Endometrium (tissue), 2 donors: ENCODE measurements around the gene DNAJC1.
A peak's percentile ranks its signal among the peaks of the same experiment; 100 is the strongest.
"Not testable (repeated sequence)": the region's sequence is repeated elsewhere in the genome, so short reads cannot be mapped to it uniquely, and the experiment has no call there.

Source experiments
- FAIRE-seq: peaks from 2 replicates; lab custom pipeline; 2012; peaks lifted over from hg19 to GRCh38; lab: Jason Lieb, UNC
- donor health status: control.
- donor health status: control.

Gene DNAJC1

GRCh38 chr10:21825345-21825744, 178.2 kb downstream of the DNAJC1 start:
- FAIRE-seq = no peak

GRCh38 chr10:21824409-21824808, 179.1 kb downstream of the DNAJC1 start:
- no peak for FAIRE-seq

- no peak for FAIRE-seq
Observed at GRCh38 chr10:21823617-21824016, 179.9 kb downstream of the DNAJC1 start.

- not testable (repeated sequence) for FAIRE-seq
Observed at GRCh38 chr10:21822273-21822672, 181.3 kb downstream of the DNAJC1 start.

GRCh38 chr10:21820952-21821351, 182.6 kb downstream of the DNAJC1 start:
- FAIRE-seq = no peak

GRCh38 chr10:21818416-21818815, 185.1 kb downstream of the DNAJC1 start:
- not testable (repeated sequence) for FAIRE-seq

- FAIRE-seq = no peak
Observed at GRCh38 chr10:21814866-21815265, 188.7 kb downstream of the DNAJC1 start.

- no peak for FAIRE-seq
Observed at GRCh38 chr10:21813946-21814345, 189.6 kb downstream of the DNAJC1 start.

GRCh38 chr10:21811245-21811585, 192.3 kb downstream of the DNAJC1 start:
- no peak for FAIRE-seq

GRCh38 chr10:21810582-21811244, 192.8 kb downstream of the DNAJC1 start:
- FAIRE-seq = no peak

GRCh38 chr10:21808550-21808949, 195.0 kb downstream of the DNAJC1 start:
- FAIRE-seq = no peak

GRCh38 chr10:21807180-21807579, 196.3 kb downstream of the DNAJC1 start:
- FAIRE-seq = no peak

- FAIRE-seq = no peak
Observed at GRCh38 chr10:21803374-21803773, 200.2 kb downstream of the DNAJC1 start.

- no peak for FAIRE-seq
Observed at GRCh38 chr10:21801609-21802008, 201.9 kb downstream of the DNAJC1 start.

- no peak for FAIRE-seq
Observed at GRCh38 chr10:21797984-21798765, 205.4 kb downstream of the DNAJC1 start.

- no peak for FAIRE-seq
Observed at GRCh38 chr10:21797533-21797932, 206.0 kb downstream of the DNAJC1 start.

- no peak for FAIRE-seq
Observed at GRCh38 chr10:21791276-21791675, 212.3 kb downstream of the DNAJC1 start.

GRCh38 chr10:21776883-21777282, 226.6 kb downstream of the DNAJC1 start:
- FAIRE-seq = no peak

GRCh38 chr10:21771219-21771618, 232.3 kb downstream of the DNAJC1 start:
- FAIRE-seq = no peak

- FAIRE-seq = no peak
Observed at GRCh38 chr10:21769041-21769440, 234.5 kb downstream of the DNAJC1 start.

- FAIRE-seq = peak; percentile 37
Observed at GRCh38 chr10:21764466-21765189, 238.9 kb downstream of the DNAJC1 start.

- FAIRE-seq = no peak
Observed at GRCh38 chr10:21760332-21760731, 243.2 kb downstream of the DNAJC1 start.

GRCh38 chr10:21759232-21759631, 244.3 kb downstream of the DNAJC1 start:
- no peak for FAIRE-seq
